Limb (tissue), 2 donors: Measurements from ENCODE around the gene RBM19.

Experiments
- DNase-seq, 2 donors: peaks; one replicate each; pipeline ENCODE4 v3.0.0-alpha.2; 2016; ENCODE audit errors: extremely low spot score in 2 of 2

The RBM19 gene

GRCh38 chr12:113837528-113838296 is 128.4 kb downstream of the RBM19 start:
- no peak for DNase-seq

- DNase-seq, result no peak
Measured at GRCh38 chr12:113837084-113837483, 129.0 kb downstream of the RBM19 start.

GRCh38 chr12:113835896-113836295 is 130.2 kb downstream of the RBM19 start:
- DNase-seq, result no peak

- DNase-seq, result no peak
Measured at GRCh38 chr12:113835433-113835832, 130.7 kb downstream of the RBM19 start.

- DNase-seq, result no peak
Measured at GRCh38 chr12:113833422-113833821, 132.7 kb downstream of the RBM19 start.

GRCh38 chr12:113831476-113831875 is 134.6 kb downstream of the RBM19 start:
- DNase-seq, result no peak

- DNase-seq, result no peak
Measured at GRCh38 chr12:113831016-113831415, 135.1 kb downstream of the RBM19 start.

- no peak for DNase-seq
Measured at GRCh38 chr12:113829212-113829611, 136.9 kb downstream of the RBM19 start.

- no peak for DNase-seq
Measured at GRCh38 chr12:113827539-113828114, 138.5 kb downstream of the RBM19 start.

GRCh38 chr12:113826805-113827538 is 139.2 kb downstream of the RBM19 start:
- no peak for DNase-seq

- DNase-seq, result no peak
Measured at GRCh38 chr12:113825705-113826104, 140.4 kb downstream of the RBM19 start.

GRCh38 chr12:113823816-113824215 is 142.3 kb downstream of the RBM19 start:
- DNase-seq, result no peak

- peak in 1 of 2 donors; percentile 51 for DNase-seq
Measured at GRCh38 chr12:113823016-113823415, 143.1 kb downstream of the RBM19 start.

- DNase-seq, result no peak
Measured at GRCh38 chr12:113820842-113821241, 145.3 kb downstream of the RBM19 start.

- DNase-seq, result no peak
Measured at GRCh38 chr12:113820309-113820708, 145.8 kb downstream of the RBM19 start.

- DNase-seq, result no peak
Measured at GRCh38 chr12:113819495-113819894, 146.6 kb downstream of the RBM19 start.

- DNase-seq, result no peak
Measured at GRCh38 chr12:113818833-113819232, 147.3 kb downstream of the RBM19 start.

GRCh38 chr12:113818283-113818682 is 147.8 kb downstream of the RBM19 start:
- no peak for DNase-seq

GRCh38 chr12:113816866-113817265 is 149.3 kb downstream of the RBM19 start:
- DNase-seq, result no peak

GRCh38 chr12:113815031-113815430 is 151.1 kb downstream of the RBM19 start:
- no peak for DNase-seq

GRCh38 chr12:113813229-113813541 is 152.9 kb downstream of the RBM19 start:
- DNase-seq, result no peak

GRCh38 chr12:113812411-113813228 is 153.5 kb downstream of the RBM19 start:
- peak in 1 of 2 donors; percentile 52 for DNase-seq
